ENCODE data around the gene DIAPH2. TPM values are rescaled to one million over a fixed set of nuclear protein-coding genes. Genes with fewer than 3 reads are reported as not detected.

DIAPH2 gene
- total RNA-seq, 1 donor from 2014 or later: 20.5 TPM

- POLR2A ChIA-PET: interaction anchor here (1.0 kb wide), 1 partner anchor 11 kb away, joined by 3 read pairs; no protein-coding TSS in a partner anchor
- ATAC-seq (ENCODE audit: low read depth): peak; percentile 23
- no peak for TF ChIP-seq CTCF (IDR thresholded peaks at IDR 0.05)
- no peaks in the 10 kb centered on the region for H3K9me3 Mint-ChIP-seq
- CTCF ChIA-PET: no interaction called here
- H3K27ac Mint-ChIP-seq: peak overlapping the region; percentile 84
- peaks cover 19% of the 10 kb centered on the region for H3K4me1 Mint-ChIP-seq
- H3K36me3 Mint-ChIP-seq (ENCODE audit: low read depth): peaks cover 2% of the 10 kb centered on the region
- peak; percentile 23 for DNase-seq
- H3K4me3 Mint-ChIP-seq: peak overlapping the region; percentile 91
- intact Hi-C loops (cut with micrococcal nuclease): loop anchor here (2.0 to 10.0 kb wide), 4 partner anchors 35 to 877 kb away; no protein-coding TSS in a partner anchor
- H3K27me3 Mint-ChIP-seq: no peaks in the 10 kb centered on the region
These were observed 813 bp downstream of the DIAPH2 start for GRCh38 chrX:96685210-96686099.

DNA sequence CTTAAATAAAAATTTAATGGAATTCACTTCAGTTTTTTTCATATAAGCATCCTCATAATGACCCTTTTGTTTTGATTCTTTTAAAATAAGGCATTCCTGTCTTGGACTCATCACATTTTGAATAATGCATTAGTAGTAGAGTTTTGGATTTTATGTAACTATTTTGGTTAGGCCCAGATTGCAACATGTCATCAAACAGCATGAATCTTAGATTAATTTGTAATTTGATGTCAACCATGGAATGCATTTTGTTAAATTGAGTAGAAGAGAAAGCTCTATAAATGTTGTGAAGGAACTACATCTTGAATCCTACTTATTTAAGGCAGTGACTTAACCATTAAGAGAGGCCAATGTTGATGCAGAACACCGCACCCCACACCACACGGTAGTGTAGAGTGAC is 3.1 kb downstream of the DIAPH2 start:
- Mint-ChIP-seq H3K4me3 (no peak overlapping the region), H3K27ac (no peak overlapping the region), H3K4me1 (peaks cover 19% of the 10 kb centered on the region), H3K27me3 (no peaks in the 10 kb centered on the region), H3K9me3 (no peaks in the 10 kb centered on the region), H3K36me3 (ENCODE audit: low read depth) (peaks cover 2% of the 10 kb centered on the region)
- POLR2A ChIA-PET: no interaction called here
- ATAC-seq (ENCODE audit: low read depth): no peak
- TF ChIP-seq CTCF (IDR thresholded peaks at IDR 0.05): no peak
- DNase-seq: no peak
- CTCF ChIA-PET: no interaction called here
- intact Hi-C loops (cut with micrococcal nuclease): loop anchor here (5.0 to 10.0 kb wide), 2 partner anchors 233 to 875 kb away; no protein-coding TSS in a partner anchor

GRCh38 chrX:96688789-96689188 is 4.1 kb downstream of the DIAPH2 start:
- Mint-ChIP-seq H3K27me3 (no peaks in the 10 kb centered on the region), H3K4me3 (no peak overlapping the region), H3K4me1 (peaks cover 17% of the 10 kb centered on the region), H3K36me3 (ENCODE audit: low read depth) (peaks cover 3% of the 10 kb centered on the region), H3K9me3 (no peaks in the 10 kb centered on the region), H3K27ac (no peak overlapping the region)
- ATAC-seq (ENCODE audit: low read depth) (no peak), DNase-seq (no peak)
- ChIA-PET POLR2A (no interaction called here), CTCF (no interaction called here)
- no peak for TF ChIP-seq CTCF (IDR thresholded peaks at IDR 0.05)
- intact Hi-C loops (cut with micrococcal nuclease): loop anchor here (5.0 to 10.0 kb wide), 2 partner anchors 234 to 874 kb away; no protein-coding TSS in a partner anchor

GRCh38 chrX:96689991-96690390 is 5.3 kb downstream of the DIAPH2 start:
- Mint-ChIP-seq H3K9me3 (no peaks in the 10 kb centered on the region), H3K4me3 (no peak overlapping the region), H3K27ac (no peak overlapping the region), H3K4me1 (peaks cover 13% of the 10 kb centered on the region), H3K36me3 (ENCODE audit: low read depth) (peaks cover 3% of the 10 kb centered on the region), H3K27me3 (no peaks in the 10 kb centered on the region)
- TF ChIP-seq CTCF (IDR thresholded peaks at IDR 0.05): no peak
- intact Hi-C loops (cut with micrococcal nuclease): loop anchor here (5.0 to 10.0 kb wide), 2 partner anchors 235 to 872 kb away; no protein-coding TSS in a partner anchor
- no peak for ATAC-seq (ENCODE audit: low read depth)
- POLR2A ChIA-PET: no interaction called here
- CTCF ChIA-PET: no interaction called here
- no peak for DNase-seq

DNA sequence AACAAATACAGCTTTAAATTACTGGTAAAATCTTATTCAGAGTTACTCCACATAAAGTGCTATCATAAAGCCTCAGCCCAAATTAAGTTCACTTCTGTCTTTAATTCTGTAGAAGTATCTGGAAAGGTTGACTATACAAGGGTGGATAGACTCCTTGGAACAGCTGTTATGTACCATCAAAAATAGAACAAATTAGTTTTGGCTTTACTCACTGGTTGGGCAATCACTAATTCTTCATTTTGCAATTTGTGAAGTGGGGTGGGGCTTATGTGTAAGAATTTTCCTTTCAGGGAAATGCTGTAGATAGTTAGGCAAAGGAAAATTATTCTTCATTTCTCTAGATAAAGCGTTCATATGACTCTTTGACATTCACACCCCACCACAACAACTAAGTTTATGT is 7.8 kb downstream of the DIAPH2 start:
- Mint-ChIP-seq H3K27me3 (no peaks in the 10 kb centered on the region), H3K27ac (no peak overlapping the region), H3K4me1 (no peaks in the 10 kb centered on the region), H3K36me3 (ENCODE audit: low read depth) (peaks cover 1% of the 10 kb centered on the region), H3K9me3 (no peaks in the 10 kb centered on the region), H3K4me3 (no peak overlapping the region)
- intact Hi-C loops (cut with micrococcal nuclease): no loop called here
- no peak for TF ChIP-seq CTCF (IDR thresholded peaks at IDR 0.05)
- ChIA-PET CTCF (no interaction called here), POLR2A (no interaction called here)
- ATAC-seq (ENCODE audit: low read depth): no peak
- no peak for DNase-seq

Measured in activated B cell treated with CpG ODN at 0.5 μM for 24 hours (primary cell).